WTC11 (cell line): ENCODE data around the gene GRPEL2.

Source experiments
- ELF4 ChIP-seq: sonication (generic); formaldehyde crosslinking; IDR thresholded peaks from 2 replicates; pipeline ENCODE4 v1.8.1; 2022; ENCODE audit warnings: low read depth, mild to moderate bottlenecking, moderate library complexity, missing genetic modification reagents
- FOXJ3 ChIP-seq: sonication (generic); formaldehyde crosslinking; IDR thresholded peaks from 2 replicates; pipeline ENCODE4 v1.9.0; 2021; ENCODE audit warnings: missing genetic modification reagents, mild to moderate bottlenecking, borderline replicate concordance
- NR1H2 ChIP-seq: sonication (generic); formaldehyde crosslinking; IDR thresholded peaks from 2 replicates; pipeline ENCODE4 v1.9.0; 2021; ENCODE audit warnings: mild to moderate bottlenecking, moderate library complexity, missing genetic modification reagents
- SMAD4 ChIP-seq: sonication (generic); formaldehyde crosslinking; IDR thresholded peaks from 2 replicates; pipeline ENCODE4 v1.8.0; 2022; ENCODE audit warnings: mild to moderate bottlenecking, missing genetic modification reagents
- SP1 ChIP-seq: sonication (generic); formaldehyde crosslinking; conservative IDR thresholded peaks from 2 replicates; pipeline ENCODE4 v1.8.1; 2022; ENCODE audit warnings: missing genetic modification reagents
- TF ChIP-seq, protein P1 (sequence below): fragments of 200-600 bp; IDR thresholded peaks from 2 replicates; pipeline ENCODE4 v1.8.0; 2022; ENCODE audit warnings: antibody characterized with exemption
- TF ChIP-seq, protein P2 (sequence below): sonication (generic); formaldehyde crosslinking; IDR thresholded peaks from 2 replicates; pipeline ENCODE4 v1.8.0; 2022; ENCODE audit warnings: mild to moderate bottlenecking, missing genetic modification reagents
- TF ChIP-seq, protein P3 (sequence below): sonication (generic); formaldehyde crosslinking; IDR thresholded peaks from 2 replicates; pipeline ENCODE4 v1.8.1; 2022; ENCODE audit warnings: low read depth, mild to moderate bottlenecking, moderate library complexity, missing genetic modification reagents, borderline replicate concordance
- TF ChIP-seq, protein P4 (sequence below): sonication (generic); formaldehyde crosslinking; IDR thresholded peaks from 2 replicates; pipeline ENCODE4 v1.8.0; 2022; ENCODE audit warnings: missing genetic modification reagents
- TF ChIP-seq, protein P5 (sequence below): sonication (generic); formaldehyde crosslinking; conservative IDR thresholded peaks from 2 replicates; pipeline ENCODE4 v1.8.1; 2022; ENCODE audit warnings: mild to moderate bottlenecking, missing genetic modification reagents
- TF ChIP-seq, protein P6 (sequence below): sonication (generic); formaldehyde crosslinking; IDR thresholded peaks from 2 replicates; pipeline ENCODE4 v1.8.1; 2023; ENCODE audit warnings: mild to moderate bottlenecking, missing genetic modification reagents

DNA sequence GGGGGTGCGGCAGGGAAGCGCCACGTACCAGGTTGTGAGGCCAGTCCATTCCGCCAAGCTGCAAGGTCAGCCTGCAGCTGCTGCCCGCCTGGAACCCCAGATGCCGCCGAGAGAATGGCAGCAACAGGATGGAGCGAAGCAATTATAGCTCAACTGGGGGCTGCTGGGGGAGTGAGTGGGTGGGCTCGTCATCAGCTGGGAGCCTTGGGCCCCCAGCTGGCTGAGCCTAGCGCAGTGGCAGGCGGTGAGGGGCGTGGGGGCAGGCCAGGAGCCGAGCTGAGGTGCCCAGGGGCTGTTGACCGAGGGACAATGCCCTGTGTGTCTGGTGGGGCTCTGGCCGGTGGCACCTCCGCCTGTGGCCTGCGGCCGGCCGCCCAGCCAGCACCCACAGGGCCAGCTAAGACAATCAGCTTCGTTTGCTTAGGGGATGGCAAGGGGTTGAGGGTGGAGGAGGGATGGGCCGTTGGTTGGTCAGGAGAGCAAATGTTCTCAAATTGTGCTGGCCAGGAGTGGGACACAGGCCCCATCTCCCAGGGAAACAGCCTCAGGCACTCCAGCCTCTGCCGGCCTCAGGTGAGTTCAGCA lies 34.0 kb downstream of the GRPEL2 start, which contains the start of gene IL17B:
- TF ChIP-seq, protein P1, sequence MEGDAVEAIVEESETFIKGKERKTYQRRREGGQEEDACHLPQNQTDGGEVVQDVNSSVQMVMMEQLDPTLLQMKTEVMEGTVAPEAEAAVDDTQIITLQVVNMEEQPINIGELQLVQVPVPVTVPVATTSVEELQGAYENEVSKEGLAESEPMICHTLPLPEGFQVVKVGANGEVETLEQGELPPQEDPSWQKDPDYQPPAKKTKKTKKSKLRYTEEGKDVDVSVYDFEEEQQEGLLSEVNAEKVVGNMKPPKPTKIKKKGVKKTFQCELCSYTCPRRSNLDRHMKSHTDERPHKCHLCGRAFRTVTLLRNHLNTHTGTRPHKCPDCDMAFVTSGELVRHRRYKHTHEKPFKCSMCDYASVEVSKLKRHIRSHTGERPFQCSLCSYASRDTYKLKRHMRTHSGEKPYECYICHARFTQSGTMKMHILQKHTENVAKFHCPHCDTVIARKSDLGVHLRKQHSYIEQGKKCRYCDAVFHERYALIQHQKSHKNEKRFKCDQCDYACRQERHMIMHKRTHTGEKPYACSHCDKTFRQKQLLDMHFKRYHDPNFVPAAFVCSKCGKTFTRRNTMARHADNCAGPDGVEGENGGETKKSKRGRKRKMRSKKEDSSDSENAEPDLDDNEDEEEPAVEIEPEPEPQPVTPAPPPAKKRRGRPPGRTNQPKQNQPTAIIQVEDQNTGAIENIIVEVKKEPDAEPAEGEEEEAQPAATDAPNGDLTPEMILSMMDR = no peak
- TF ChIP-seq FOXJ3 (CRISPR knock-in tag) (no peak), SP1 (CRISPR knock-in tag) (no peak), ELF4 (no peak), SMAD4 (CRISPR knock-in tag) (no peak), NR1H2 (no peak)
- TF ChIP-seq, protein P2, sequence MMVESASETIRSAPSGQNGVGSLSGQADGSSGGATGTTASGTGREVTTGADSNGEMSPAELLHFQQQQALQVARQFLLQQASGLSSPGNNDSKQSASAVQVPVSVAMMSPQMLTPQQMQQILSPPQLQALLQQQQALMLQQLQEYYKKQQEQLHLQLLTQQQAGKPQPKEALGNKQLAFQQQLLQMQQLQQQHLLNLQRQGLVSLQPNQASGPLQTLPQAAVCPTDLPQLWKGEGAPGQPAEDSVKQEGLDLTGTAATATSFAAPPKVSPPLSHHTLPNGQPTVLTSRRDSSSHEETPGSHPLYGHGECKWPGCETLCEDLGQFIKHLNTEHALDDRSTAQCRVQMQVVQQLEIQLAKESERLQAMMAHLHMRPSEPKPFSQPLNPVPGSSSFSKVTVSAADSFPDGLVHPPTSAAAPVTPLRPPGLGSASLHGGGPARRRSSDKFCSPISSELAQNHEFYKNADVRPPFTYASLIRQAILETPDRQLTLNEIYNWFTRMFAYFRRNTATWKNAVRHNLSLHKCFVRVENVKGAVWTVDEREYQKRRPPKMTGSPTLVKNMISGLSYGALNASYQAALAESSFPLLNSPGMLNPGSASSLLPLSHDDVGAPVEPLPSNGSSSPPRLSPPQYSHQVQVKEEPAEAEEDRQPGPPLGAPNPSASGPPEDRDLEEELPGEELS (CRISPR knock-in tag) = no peak
- TF ChIP-seq, protein P3, sequence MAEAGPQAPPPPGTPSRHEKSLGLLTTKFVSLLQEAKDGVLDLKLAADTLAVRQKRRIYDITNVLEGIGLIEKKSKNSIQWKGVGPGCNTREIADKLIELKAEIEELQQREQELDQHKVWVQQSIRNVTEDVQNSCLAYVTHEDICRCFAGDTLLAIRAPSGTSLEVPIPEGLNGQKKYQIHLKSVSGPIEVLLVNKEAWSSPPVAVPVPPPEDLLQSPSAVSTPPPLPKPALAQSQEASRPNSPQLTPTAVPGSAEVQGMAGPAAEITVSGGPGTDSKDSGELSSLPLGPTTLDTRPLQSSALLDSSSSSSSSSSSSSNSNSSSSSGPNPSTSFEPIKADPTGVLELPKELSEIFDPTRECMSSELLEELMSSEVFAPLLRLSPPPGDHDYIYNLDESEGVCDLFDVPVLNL = no peak
- TF ChIP-seq, protein P4, sequence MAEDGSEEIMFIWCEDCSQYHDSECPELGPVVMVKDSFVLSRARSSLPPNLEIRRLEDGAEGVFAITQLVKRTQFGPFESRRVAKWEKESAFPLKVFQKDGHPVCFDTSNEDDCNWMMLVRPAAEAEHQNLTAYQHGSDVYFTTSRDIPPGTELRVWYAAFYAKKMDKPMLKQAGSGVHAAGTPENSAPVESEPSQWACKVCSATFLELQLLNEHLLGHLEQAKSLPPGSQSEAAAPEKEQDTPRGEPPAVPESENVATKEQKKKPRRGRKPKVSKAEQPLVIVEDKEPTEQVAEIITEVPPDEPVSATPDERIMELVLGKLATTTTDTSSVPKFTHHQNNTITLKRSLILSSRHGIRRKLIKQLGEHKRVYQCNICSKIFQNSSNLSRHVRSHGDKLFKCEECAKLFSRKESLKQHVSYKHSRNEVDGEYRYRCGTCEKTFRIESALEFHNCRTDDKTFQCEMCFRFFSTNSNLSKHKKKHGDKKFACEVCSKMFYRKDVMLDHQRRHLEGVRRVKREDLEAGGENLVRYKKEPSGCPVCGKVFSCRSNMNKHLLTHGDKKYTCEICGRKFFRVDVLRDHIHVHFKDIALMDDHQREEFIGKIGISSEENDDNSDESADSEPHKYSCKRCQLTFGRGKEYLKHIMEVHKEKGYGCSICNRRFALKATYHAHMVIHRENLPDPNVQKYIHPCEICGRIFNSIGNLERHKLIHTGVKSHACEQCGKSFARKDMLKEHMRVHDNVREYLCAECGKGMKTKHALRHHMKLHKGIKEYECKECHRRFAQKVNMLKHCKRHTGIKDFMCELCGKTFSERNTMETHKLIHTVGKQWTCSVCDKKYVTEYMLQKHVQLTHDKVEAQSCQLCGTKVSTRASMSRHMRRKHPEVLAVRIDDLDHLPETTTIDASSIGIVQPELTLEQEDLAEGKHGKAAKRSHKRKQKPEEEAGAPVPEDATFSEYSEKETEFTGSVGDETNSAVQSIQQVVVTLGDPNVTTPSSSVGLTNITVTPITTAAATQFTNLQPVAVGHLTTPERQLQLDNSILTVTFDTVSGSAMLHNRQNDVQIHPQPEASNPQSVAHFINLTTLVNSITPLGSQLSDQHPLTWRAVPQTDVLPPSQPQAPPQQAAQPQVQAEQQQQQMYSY (CRISPR knock-in tag) = no peak
- TF ChIP-seq, protein P5, sequence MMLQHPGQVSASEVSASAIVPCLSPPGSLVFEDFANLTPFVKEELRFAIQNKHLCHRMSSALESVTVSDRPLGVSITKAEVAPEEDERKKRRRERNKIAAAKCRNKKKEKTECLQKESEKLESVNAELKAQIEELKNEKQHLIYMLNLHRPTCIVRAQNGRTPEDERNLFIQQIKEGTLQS (CRISPR knock-in tag) = no peak
- TF ChIP-seq, protein P6, sequence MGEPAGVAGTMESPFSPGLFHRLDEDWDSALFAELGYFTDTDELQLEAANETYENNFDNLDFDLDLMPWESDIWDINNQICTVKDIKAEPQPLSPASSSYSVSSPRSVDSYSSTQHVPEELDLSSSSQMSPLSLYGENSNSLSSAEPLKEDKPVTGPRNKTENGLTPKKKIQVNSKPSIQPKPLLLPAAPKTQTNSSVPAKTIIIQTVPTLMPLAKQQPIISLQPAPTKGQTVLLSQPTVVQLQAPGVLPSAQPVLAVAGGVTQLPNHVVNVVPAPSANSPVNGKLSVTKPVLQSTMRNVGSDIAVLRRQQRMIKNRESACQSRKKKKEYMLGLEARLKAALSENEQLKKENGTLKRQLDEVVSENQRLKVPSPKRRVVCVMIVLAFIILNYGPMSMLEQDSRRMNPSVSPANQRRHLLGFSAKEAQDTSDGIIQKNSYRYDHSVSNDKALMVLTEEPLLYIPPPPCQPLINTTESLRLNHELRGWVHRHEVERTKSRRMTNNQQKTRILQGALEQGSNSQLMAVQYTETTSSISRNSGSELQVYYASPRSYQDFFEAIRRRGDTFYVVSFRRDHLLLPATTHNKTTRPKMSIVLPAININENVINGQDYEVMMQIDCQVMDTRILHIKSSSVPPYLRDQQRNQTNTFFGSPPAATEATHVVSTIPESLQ (CRISPR knock-in tag) = no peak
